Measurements from ENCODE around the gene PSG6.
"Not testable (repeated sequence)": the region's sequence is repeated elsewhere in the genome, so short reads cannot be mapped to it uniquely, and the experiment has no call there.

The PSG6 gene

GRCh38 chr19:42917634-42918033 is at the start of gene PSG6:
TSS of gene PSG6 (minus strand) at chr19:42917894. CDS start at chr19:42917792, 102 bp downstream.
- H3K27ac ChIP-seq; DNase-seq (ENCODE audit: low read depth, low spot score): not testable (repeated sequence)

- DNase-seq (ENCODE audit: low read depth, low spot score): no peak
- peak overlapping the region; percentile 10 for H3K27ac ChIP-seq
Observed at GRCh38 chr19:42965176-42965575, 47.5 kb upstream of the PSG6 start.

- H3K27ac ChIP-seq: no peak overlapping the region
- no peak for DNase-seq (ENCODE audit: low read depth, low spot score)
Observed at GRCh38 chr19:42961119-42961518, 43.4 kb upstream of the PSG6 start.

GRCh38 chr19:42952126-42952525 is 34.4 kb upstream of the PSG6 start:
- not testable (repeated sequence) for H3K27ac ChIP-seq; DNase-seq (ENCODE audit: low read depth, low spot score)

- not testable (repeated sequence) for H3K27ac ChIP-seq; DNase-seq (ENCODE audit: low read depth, low spot score)
Observed at GRCh38 chr19:42951476-42951875, 33.8 kb upstream of the PSG6 start.

DNA sequence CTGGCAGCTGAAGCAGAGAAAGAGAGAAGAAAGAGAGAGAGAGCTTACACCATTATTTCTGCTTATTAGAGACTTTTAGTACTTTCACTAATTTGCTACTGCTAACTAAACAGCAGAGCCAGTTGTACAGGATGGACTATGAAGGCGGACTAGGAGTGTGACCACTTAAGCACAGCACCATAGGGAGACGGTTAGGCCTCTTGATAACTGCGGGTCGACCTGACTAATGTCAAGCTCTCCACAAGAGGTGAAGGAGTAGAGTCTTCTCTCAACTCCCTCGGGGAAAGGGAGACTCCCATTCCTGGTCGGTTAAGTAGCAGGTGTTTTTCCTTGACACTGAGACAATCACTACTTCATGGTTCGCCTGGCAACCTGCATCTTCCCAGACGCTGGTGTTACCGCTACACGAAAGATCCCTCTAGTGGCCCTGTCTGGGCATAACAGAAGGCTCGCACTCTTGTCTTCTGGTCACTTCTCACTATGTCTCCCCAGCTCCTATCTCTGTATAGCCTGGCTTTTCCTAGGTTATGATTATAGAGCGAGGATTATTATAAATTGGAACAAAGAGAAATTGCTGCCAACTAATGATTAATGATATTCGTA is 24.6 kb upstream of the PSG6 start:
- DNase-seq (ENCODE audit: low read depth, low spot score): no peak
- H3K27ac ChIP-seq: no peak overlapping the region

DNA sequence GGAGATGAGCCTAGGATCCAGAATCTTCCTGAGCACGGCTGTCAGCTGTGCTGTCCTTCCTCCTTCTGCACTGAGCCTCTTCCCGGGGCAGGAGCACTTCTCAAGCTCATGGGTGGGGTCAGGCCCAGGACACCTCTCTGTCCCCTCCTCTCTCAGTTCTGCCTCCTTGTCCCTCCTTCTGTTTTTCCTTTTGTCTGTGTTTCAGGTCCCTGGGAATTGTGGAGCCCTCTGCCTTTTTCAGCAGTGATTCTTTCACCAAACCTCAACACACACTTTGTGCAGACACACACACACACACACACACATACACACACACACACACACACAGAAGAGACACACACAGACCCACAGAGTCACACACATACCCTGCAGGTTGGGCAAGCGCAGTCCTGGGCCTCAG is 19.4 kb upstream of the PSG6 start, which contains the start of gene PSG7:
Gene PSG7, minus strand, starts transcription at position 101 of the 400 bp plus-strand sequence. CDS start 131 bp downstream, outside the sequence.
- not testable (repeated sequence) for DNase-seq (ENCODE audit: low read depth, low spot score); H3K27ac ChIP-seq

- H3K27ac ChIP-seq: peak overlapping the region; percentile 95
- not testable (repeated sequence) for DNase-seq (ENCODE audit: low read depth, low spot score)
Observed at GRCh38 chr19:42934726-42935125, 17.0 kb upstream of the PSG6 start.

DNA sequence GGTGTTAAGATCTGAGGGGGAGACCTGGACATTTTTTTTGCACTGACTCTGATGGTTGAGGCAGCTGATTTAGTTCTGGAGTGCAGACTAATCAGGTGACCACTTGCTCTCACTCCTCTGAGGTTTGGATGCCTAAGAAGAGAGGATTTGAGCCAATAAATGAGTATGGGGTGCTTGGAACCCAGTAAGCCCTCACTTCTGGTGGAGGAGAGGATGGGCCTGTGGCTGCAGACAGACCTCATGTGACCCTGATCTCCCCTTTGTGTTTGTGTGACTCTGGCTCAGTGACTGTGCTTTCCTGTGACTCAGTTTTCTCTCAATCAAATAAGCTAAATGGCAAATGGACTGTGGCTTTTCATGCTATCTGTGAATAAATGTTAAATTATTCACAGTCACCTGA is 16.5 kb upstream of the PSG6 start:
- peak overlapping the region; percentile 95 for H3K27ac ChIP-seq
- DNase-seq (ENCODE audit: low read depth, low spot score): not testable (repeated sequence)

DNA sequence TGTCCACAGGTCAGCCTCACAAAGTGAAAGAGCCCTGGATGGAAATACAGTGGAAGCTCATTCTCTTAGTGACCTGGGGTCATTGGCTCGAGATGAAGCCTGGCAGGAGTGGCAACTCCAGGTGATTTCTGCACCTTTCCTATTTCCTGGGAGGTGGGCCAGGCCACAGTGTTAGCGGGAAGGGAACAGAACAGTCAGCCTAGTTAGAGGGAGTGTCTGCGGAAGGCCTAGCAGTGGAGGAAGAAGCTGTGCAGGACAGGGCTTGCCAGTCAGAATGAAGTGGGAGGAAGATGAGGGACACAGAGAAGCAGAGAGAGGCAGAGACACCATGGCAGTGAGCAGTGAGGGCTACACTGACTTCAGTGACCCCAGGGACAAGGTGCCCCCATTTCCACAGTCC is 15.7 kb upstream of the PSG6 start:
- peak overlapping the region; percentile 95 for H3K27ac ChIP-seq
- not testable (repeated sequence) for DNase-seq (ENCODE audit: low read depth, low spot score)

DNA sequence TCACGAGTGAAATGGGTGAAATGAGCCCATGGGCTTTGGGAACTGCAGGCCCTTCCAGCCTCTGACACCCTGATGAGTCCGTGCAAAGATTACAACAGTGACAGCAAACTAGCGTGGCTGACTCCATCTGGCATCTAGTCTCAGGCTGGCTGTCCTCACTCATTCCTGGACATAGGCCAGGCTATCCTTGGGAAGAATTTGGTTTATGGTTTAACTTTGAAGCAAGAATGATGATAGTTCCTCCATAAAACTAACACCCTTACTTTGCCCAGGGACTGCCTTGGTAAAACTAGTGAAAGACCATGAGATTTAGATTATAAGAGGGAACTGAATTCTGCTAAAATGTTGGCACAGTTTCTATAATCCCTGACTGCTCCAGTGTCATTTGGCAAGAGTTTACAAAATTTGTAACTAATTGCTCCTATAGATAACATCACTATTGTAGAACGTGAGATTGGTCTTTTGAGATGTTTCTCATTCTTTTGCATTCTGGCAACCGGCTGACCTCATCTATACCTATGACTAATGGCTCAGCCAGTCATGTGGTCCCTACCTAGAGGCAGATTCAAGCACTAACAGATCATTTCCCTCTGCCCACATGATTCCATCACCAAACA is 14.9 kb upstream of the PSG6 start:
- H3K27ac ChIP-seq: peak overlapping the region; percentile 95
- DNase-seq (ENCODE audit: low read depth, low spot score): peak; percentile 82

GRCh38 chr19:42930214-42930613 is 12.5 kb upstream of the PSG6 start:
- not testable (repeated sequence) for DNase-seq (ENCODE audit: low read depth, low spot score)

GRCh38 chr19:42928896-42929295 is 11.2 kb upstream of the PSG6 start:
- DNase-seq (ENCODE audit: low read depth, low spot score): no peak

More at GRCh38 chr19:42930214-42930613, 12.5 kb upstream of the PSG6 start:
- H3K27ac ChIP-seq: not testable (repeated sequence)

DNA sequence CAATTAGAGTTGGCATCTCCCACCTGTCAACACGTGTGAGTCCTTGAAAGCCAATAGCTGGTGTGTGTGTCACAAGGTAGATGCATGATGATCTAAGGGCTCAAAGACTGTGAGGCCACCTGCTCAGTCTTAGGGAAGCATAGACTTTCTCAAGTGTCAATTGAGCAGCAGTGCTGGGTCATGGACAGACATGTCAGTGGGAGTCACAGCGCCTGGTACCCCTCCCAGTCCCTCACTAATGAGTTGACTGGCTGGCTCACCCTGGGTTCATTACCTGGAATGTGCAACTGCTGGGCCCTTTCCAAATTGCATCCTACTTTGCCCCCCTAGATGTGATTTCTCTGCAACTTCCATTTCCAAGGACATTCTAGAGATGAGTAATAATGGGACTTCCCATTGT is 9.1 kb upstream of the PSG6 start:
- no peak for DNase-seq (ENCODE audit: low read depth, low spot score)
- H3K27ac ChIP-seq: no peak overlapping the region

More at GRCh38 chr19:42928896-42929295, 11.2 kb upstream of the PSG6 start:
- H3K27ac ChIP-seq: no peak overlapping the region

DNA sequence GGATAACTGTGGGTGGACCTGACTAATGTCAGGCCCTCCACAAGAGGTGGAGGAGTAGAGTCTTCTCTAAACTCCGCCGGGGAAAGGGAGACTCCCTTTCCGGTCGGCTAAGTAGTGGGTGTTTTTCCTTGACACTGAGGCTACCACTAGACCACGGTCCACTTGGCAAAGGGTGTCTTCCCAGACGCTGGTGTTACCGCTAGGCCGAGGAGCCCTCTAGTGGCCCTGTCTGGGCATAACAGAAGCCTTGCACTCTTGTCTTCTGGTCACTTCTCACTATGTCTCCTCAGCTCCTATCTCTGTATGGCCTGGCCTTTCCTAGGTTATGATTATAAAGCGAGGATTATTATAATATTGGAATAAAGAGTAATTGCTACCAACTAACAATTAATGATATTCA is 5.4 kb upstream of the PSG6 start:
- H3K27ac ChIP-seq: not testable (repeated sequence)
- peak; percentile 48 for DNase-seq (ENCODE audit: low read depth, low spot score)

DNA sequence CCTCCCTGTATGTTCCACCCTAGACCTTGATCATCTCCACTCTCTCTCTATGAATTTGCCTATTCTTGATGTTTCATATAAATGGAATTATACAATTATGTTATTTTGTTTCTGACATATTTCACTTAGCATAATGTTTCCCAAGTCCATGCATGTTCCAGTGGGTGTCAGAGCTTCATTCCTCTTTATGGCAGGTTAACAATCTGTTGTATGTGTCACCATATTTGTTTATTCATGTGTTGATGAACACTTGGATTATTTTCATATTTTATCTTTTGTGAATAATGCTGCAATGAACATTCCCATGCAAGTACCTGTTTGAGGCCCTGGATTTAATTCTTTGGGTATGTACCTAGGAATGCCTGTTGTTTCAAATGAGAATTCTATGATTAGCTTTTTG is 3.3 kb upstream of the PSG6 start:
- DNase-seq (ENCODE audit: low read depth, low spot score); H3K27ac ChIP-seq: not testable (repeated sequence)

- DNase-seq (ENCODE audit: low read depth, low spot score): no peak
- no peak overlapping the region for H3K27ac ChIP-seq
Observed at GRCh38 chr19:42919757-42920079, 2.0 kb upstream of the PSG6 start.

- not testable (repeated sequence) for H3K27ac ChIP-seq; DNase-seq (ENCODE audit: low read depth, low spot score)
Observed at GRCh38 chr19:42919070-42919756, 1.5 kb upstream of the PSG6 start.

DNA sequence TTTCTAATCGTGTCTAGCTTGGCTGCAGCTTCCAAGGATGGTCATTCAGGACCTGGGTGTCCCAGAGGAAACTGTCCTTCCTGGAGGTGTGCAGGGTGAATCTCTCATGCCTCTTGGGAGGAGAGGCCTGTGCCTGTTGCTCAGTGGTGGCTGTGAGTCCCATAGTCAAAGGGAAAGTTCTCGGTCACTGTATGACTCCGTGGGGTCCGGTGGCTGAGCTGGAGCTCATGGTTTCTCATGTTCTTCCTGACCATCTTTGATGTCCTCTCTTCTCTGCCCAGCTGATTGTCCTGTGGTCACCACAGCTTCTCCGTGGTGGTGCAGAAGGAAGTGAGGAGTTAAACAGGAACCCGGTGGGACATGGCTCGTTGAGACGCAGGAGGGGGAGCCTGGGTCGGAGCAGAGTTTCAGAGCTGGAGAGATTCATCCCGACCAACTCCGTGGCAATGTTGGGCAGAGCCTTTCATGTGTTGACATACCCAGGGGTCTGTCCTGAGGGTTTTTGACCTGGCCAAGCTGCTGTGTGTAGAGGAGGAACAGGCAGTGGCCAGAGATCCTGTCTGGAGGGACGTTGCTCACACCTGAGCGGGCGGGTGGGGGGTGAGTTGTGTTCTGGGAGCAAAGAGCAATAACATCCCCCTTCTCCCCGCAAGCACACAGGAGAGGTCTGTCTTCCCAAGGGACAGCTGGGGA is 829 bp upstream of the PSG6 start:
- not testable (repeated sequence) for H3K27ac ChIP-seq

DNA sequence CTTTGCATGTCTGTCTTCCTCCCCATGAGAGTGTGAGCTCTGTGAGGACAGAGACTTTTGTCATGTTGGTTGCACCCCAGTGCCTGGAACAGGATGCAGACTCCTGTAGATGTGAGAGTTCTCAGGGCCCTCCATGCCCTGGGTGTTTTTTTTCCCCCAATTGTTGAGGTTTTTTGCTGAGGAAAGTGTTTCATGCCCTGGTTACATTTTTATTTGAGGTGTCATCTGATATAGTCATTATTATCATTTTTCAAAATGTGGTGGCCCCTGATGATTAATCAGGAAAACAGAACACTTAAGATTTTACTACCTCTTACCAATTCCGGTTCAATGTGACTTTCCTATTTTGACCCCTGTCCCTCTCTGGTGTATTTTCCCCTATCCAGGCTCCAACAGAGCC is 763 bp downstream of the PSG6 start:
- H3K27ac ChIP-seq; DNase-seq (ENCODE audit: low read depth, low spot score): not testable (repeated sequence)

More for the DNA sequence above, 829 bp upstream of the PSG6 start:
- not testable (repeated sequence) for DNase-seq (ENCODE audit: low read depth, low spot score)

GRCh38 chr19:42913516-42913915 is 4.2 kb downstream of the PSG6 start:
- DNase-seq (ENCODE audit: low read depth, low spot score): not testable (repeated sequence)
- peak overlapping the region; percentile 39 for H3K27ac ChIP-seq

Data from epithelial cell of prostate (primary cell).